ENCODE results near the gene RUNX3.
"Not testable (repeated sequence)": the region's sequence is repeated elsewhere in the genome, so short reads cannot be mapped to it uniquely, and the experiment has no call there.

Gene RUNX3
- total RNA-seq: 5.5 to 90.9 (median 13.6) reads per million in 18 experiments

DNA sequence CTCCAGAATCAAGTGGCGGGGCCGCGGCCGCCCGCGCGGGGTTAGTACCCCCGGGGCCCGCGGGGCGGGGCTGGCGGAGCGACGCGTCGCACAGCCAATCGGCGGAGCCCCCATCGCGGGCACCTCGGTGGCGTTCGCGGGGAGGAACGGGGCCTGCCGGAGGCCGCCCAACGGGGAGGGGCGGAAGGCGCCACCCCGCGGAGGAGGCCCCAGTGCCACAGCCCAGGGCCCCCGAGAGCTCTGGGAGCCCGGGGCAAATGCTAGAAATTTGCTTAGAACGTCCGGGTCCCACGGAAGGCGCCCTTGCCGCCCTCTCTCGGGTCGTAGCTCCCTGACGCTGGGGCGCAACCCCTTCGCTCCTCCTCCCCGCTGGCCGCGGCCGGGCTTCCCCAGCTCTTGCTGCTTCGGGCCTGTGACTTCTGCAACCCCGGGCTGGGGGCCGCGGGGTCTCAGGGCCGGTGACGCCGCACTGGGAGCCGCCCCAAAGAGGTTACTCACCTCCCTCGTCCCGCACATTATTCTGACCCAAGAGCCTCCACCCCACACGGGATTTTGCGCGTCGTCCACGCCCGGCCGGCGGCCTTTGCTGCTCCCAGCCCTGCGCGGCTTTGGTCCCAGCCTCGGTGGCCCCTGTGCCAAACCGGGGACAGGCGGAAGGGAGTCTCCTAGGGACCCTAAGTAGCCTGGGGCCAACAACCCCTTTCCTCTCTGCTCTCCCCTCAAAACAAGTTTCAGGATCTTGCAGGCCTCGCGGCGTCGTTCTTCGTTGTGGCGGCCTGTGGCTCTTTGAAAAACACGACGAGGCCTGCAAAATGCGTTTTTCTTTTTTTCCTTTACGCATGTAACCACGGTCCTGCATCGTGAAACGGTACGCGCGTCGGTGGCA is at the start of gene RUNX3:
RUNX3 (minus strand) TSS at position 17 of the 886 bp plus-strand sequence. CDS start 408 bp downstream, outside the sequence.
- peak; percentile 82 to 92 for DNase-seq

DNA sequence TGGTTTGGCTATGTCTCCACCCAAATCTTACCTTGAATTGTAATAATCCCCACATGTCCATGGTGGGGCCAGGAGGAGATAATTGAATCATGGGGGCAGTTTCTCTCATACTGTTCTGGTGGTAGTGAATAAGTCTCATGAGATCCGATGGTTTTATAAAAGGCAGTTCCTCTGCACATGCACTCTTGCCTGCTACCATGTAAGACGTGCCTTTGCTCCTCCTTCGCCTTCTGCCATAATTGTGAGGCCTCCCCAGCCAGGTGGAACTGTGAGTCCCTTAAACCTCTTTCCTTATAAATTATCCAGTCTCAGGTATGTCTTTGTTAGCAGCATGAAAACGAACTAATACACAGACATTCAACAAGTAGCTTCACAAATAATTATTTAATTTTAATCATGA is 49.2 kb upstream of the RUNX3 start:
- not testable (repeated sequence) for DNase-seq

DNA sequence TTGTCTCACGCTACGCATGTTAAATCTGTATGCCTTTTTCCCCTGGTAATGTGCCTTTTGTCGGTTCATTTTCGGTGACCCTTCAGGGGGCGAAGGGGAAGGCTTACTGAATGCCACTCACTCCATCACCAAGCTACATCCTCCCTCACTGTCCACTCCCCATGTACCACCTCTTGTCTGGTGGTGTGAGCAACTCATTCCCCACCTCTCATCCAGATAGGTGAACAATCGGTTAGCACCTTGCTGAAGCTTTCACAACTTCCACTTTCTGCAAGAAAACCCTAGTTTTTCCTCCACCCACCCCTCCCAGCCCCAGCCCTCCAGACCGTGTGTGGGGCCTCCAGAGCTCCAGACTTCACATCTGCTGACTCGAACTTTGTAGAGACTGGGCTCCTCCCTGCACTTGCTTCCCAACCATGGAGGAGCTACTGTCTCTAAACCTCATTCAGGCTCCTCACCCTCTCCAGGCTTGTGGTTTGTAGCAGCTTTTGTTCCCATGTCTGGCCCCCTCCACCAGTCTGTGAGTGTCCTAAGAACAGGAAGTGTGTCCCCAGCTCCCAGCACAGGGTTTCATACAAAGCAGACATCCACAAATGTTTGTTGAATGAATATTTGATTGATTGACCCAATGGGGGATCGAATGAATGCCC is 48.4 kb upstream of the RUNX3 start:
- peak in 1 of 2 donors; percentile 30 for DNase-seq

DNA sequence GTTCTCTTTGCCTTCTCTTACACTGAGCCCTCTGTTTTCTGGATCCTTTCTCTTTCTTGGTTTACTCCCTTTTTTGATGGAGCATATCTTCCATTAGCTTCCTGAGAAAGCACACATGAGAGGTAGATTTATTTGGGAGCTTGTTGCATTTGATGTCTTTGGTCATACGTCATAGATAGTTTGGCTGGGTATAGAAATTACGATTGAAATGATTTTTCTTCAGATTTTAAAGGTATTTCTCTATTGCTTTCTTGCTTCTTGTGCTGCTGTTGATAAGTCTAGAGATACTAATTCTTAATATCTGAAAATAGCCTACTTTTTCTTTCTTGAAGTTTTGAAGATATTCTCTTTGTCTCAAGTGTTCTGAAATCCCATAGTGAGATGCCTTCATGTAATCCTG is 45.3 kb upstream of the RUNX3 start:
- DNase-seq: no peak

- no peak for DNase-seq
Observed at GRCh38 chr1:24973315-24973714, 43.2 kb upstream of the RUNX3 start.

DNA sequence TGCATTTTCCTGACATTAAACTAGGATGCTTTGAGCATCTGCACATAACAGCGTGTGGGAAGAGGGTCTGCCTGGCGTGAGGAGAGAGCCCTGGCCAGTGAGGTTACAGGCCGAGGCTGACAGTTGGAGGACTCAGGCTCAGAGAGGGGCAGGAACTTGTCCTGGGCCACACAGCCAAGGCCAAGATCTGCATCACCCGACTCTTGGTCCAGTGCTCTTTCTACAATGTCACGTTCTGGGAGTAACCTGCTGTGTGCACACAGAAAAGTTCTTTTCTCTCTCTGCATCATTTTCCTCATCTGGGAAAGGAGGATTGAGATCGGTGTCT is 42.8 kb upstream of the RUNX3 start:
- no peak for DNase-seq

DNA sequence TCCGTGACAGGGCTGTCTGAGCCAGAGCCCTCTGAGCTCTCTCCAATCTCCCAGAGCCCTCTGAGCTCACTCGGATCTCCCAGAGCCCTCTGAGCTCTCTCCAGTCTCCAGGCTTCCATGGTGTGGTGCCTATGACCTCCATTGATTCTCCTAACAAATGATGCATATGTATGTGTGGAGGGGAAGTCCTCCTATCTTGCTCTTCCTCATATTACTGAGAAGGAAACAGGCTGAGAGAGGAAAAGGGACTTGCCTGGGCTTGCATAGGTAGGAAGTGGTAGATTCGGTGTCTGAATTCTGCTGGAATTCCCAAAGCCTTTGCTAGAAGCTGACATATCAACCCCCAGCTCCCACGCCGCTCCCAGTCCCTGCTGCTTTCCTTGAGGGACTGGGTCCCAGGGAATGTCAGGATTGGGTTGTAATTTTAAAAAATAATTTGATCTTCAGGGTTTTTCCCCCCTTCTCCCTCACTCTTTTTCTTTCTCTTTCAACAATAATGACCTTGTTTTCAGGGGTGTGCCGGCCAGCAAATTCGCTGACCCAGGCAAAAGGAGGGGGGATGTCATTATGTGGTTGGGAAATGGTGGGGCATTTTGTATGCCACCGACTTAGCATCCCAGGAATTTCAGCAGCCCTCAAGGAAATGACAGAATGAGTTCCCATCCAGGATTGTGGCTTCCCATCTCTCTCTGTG is 42.3 kb upstream of the RUNX3 start:
- peak in 1 of 2 donors; percentile 45 for DNase-seq

DNA sequence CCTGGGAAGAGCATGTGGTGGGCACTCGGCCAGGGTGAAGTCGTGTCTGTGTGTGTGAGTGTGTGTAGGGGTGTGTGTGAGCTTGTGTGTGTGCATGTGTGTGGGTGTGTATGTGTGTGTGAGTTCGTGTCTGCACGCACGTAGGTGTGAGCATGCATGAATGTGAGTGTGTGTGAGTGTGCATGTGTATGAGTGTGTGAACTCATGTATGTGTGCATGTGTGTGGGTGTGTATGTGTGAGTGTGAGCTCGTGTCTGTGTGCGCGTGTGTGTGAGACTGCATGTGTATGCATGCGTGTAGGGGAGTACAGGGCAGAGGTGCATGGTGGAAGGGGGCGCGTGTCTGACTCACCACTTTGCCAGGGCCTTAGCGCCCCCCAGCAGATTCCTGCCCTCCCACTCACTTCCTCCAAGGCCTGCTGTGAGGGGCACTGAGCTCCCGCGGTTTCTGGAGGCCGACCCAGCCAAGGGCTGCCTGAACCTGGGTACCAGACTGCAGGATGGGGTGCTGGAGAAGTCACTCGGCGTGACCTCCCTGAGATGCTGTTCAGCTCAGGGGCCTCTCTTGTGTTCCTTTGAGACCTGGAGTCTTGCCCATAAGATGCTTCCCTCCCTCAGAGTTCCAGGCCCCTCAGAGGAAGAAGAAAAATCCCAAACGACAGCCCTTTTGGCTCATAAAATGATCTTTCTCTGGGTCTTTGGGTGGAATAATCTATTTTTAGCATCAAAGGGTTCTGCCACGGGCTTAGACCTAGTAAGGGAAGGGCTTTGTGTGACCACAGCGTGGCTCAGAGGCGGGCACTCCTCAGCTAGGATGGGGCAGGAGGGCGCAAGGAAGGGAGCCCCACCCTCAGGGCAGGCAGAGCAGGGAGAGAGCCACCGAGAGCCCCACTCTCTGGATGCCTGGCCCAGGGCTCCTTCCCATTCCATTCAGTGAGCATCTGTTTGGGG is 41.1 kb upstream of the RUNX3 start:
- no peak for DNase-seq

GRCh38 chr1:24970399-24970753 is 40.3 kb upstream of the RUNX3 start:
- no peak for DNase-seq

- DNase-seq: peak in 1 of 2 donors; percentile 46
Observed at GRCh38 chr1:24969596-24970398, 39.7 kb upstream of the RUNX3 start.

DNA sequence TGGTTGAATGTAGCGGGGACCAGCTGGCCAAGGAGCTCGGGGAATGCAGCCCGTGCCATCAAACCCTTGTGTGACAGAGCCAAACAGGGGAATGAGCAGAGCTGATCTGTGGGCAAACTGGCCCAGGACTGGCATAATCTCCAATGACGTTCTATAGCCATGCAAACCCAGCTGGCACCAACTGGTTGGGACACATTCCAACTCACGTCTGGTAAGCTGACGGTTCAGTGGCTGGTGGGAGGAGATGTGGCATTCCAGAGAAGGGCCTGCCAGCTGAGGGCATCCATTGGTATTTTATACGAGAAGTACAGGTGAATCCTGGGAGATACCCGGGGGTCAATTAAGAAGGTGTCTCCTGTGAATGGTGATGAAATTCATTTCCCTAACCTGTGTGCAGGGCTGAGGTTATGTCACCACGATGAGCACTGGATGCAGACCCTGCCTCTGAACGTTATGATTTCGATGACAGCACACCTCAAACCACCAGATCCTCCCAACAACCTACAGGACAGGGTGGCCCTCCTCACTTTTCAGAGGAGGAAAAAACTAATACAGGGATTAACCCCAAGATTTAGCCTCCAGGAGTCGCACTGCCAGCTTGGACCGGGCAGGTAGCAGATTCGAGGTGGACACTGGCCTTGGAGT is 39.0 kb upstream of the RUNX3 start:
- DNase-seq: no peak

DNA sequence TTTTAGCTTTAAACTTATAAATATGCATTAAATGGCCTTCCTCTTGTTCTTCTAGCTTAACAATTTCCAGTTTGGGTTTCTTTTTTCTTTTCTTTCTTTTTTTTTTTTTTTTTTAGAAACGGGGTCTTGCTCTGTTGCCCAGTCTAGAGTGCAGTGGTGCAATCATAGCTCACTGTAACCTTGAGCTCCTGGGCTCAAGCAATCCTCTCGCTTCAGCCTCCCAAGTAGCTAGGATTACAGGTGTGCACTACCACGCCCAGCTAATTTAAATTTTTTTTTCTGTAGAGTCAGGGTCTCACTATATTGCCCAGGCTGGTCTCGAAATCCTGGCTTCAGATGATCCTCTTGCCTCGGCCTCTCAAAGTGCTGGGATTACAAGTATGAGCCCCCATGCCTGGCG is 37.9 kb upstream of the RUNX3 start:
- DNase-seq: no peak

- DNase-seq: no peak
Observed at GRCh38 chr1:24967555-24967954, 37.5 kb upstream of the RUNX3 start.

- DNase-seq: peak; percentile 81 to 91
Observed at GRCh38 chr1:24966724-24967346, 36.8 kb upstream of the RUNX3 start.

DNA sequence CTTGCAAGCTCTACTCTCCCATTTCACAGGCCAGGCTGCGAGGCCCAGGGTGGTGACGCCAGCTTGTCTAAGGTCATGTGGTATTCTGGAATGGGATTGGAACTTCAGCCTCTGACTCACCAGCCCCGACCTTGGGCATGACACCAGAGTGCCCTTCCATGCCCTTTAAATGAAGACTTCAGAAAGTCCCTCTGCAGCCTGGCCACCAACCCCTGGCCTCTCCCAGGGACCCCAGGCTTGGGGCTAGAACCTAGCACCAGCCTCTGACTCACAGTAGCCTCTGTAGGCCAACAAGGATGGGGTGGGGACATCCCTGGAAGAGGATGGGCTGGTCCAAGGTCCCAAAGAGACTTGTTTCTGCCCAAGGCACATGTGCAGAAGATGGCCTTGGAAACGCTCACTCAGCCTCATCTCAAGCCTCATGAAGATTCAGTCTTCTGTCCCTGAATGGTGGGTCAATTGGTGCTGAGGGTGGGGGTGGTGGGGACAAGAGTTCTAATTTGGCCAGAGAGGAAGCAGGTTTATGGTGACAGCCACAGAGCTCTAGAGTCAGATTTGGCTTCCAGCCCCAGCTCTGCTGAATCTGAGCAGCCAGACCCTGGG is 36.1 kb upstream of the RUNX3 start:
- peak in 1 of 2 donors; percentile 18 for DNase-seq

DNA sequence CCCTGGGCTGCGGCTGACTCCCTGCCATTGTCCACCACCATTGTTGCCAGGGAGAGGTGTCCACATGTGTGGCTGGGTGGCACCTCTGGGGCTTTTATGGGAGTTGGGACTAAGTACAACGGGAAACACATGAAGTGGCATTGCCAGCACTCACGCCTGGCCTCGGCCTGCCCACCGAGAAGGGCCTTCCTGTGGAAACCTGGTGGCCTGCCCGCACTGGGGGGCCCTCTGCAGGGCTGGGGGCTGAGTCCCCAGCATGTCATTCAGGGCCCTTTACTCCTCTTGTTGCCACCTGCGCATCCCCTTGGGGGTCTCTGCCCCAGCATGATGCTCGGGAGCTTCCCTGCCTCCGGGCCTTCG is 35.5 kb upstream of the RUNX3 start:
- DNase-seq: no peak

DNA sequence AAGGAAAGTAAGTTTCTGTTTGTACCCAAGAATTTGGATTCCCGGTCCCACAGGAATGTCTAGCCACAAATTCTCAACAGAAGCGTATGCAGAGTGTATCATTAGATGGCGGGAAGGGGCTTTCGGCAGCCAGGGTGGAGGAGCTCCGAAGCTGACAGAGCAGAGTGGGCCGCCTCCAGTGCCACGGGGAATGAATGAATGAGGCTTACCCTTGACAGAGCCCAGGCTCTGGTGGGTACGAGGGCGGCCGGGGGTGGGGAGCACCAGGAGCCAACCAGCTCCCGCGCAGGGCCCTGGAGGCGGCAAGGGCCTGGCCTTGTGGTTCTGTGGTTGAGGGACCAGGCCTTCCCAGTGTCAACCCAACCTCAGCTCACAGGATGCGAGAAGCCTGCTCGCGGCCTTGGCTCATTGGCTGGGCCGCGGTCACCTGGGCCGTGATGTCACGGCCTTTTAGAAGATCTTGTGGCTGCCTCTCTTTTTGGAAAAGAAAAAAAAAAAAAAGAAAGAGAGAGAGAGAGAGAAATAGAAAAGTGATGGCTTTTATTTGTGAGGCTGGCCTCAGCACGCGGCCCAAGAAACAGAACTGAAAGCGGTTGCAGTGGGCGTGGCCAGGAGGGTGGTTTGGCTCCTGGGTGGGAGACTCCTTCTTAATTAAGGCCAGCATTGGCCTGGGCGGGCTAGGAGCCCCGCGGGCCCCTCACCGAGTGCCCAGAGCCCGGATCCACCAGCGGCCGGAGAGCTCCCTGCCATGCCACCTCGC is 34.9 kb upstream of the RUNX3 start:
- peak; percentile 62 to 86 for DNase-seq

DNA sequence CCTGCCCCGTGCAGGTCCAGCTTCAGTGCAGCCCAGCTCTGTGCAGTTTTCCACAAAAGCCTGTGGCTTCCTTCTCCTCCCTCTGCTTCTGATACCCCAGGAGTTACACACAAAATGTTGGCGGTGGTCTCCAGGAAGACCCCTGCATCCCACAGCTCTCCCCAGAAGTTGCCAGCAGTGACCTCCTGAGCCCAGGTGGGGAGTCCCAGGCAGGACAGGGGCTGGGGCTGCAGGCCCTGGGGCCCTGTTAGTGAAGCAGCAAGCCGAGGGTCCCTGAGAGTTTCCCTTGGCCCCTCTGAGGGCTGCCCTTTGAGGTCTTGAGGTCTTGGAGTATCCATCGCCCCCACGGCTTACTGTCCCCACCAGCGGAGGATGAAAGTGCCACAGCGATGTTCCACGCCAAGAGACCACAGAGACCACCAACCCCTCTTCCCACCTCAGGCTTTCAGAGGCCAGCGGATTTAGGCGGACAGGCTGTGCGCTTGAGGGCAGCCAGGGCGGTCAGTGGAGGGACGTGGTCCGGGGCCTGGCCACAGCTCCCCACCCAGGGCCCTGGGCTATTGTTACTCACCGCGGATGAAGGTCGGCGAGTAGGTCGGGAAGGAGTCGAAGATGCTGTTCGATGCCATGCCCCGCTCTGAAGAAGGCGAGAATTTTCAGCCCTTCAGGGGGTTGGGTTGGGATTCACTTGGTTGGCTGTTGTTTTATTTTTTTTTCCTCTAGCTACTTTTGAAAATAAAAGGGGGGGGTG is 34.0 kb upstream of the RUNX3 start:
- DNase-seq: no peak
